Panc1 (cell line): ENCODE measurements around the gene SLC2A5.

Experiments used
- CTCF ChIP-seq: fragments of 450-650 bp; IDR thresholded peaks from 2 replicates; pipeline ENCODE4 v1.5.1; 2017; ENCODE audit warnings: mild to moderate bottlenecking
- REST ChIP-seq, 2 experiments: IDR thresholded peaks; 2 replicates each; pipeline ENCODE4 v1.6.1; 2011 to 2012; ENCODE audit warnings: low read depth in 2 of 2, control low read depth in 1 of 2, low read length in 1 of 2, mild to moderate bottlenecking in 1 of 2, moderate library complexity in 1 of 2; ENCODE audit not compliant: insufficient read depth in 1 of 2
- SIN3A ChIP-seq: IDR thresholded peaks from 2 replicates; pipeline ENCODE4 v1.6.1; 2012; ENCODE audit warnings: low read depth, mild to moderate bottlenecking, low read length, moderate library complexity, borderline replicate concordance; ENCODE audit not compliant: insufficient read depth

- TF ChIP-seq CTCF (no peak; the same call in none of the 2 replicates), SIN3A (no peak), REST (IDR thresholded peaks at IDR 0.05; ENCODE audit: insufficient read depth in 1 of 2, low read depth in 2 of 2, low read length in 1 of 2) (no peak)
Observed at GRCh38 chr1:9005395-9005708, 64.1 kb downstream of the SLC2A5 start.
